Loucy (cell line): ENCODE results near the gene FMO1.

ENCODE experiments used
- EZH2phosphoT487 ChIP-seq: fragments of 200-600 bp; IDR thresholded peaks from 2 replicates; pipeline ENCODE4 v1.6.1; 2018; ENCODE audit warnings: antibody characterized with exemption, mild to moderate bottlenecking, moderate library complexity, borderline replicate concordance
- TF ChIP-seq, protein P1 (sequence below): fragments of 200-600 bp; sonication (generic); conservative IDR thresholded peaks from 2 replicates; pipeline ENCODE4 v1.5.1; 2014; ENCODE audit warnings: mild to moderate bottlenecking, antibody characterized with exemption, low read length

- no peak for TF ChIP-seq EZH2phosphoT487
- TF ChIP-seq, protein P1, sequence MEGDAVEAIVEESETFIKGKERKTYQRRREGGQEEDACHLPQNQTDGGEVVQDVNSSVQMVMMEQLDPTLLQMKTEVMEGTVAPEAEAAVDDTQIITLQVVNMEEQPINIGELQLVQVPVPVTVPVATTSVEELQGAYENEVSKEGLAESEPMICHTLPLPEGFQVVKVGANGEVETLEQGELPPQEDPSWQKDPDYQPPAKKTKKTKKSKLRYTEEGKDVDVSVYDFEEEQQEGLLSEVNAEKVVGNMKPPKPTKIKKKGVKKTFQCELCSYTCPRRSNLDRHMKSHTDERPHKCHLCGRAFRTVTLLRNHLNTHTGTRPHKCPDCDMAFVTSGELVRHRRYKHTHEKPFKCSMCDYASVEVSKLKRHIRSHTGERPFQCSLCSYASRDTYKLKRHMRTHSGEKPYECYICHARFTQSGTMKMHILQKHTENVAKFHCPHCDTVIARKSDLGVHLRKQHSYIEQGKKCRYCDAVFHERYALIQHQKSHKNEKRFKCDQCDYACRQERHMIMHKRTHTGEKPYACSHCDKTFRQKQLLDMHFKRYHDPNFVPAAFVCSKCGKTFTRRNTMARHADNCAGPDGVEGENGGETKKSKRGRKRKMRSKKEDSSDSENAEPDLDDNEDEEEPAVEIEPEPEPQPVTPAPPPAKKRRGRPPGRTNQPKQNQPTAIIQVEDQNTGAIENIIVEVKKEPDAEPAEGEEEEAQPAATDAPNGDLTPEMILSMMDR = no peak
Observed at GRCh38 chr1:171251952-171252300, 3.6 kb downstream of the FMO1 start.
